CD4-positive, alpha-beta T cell treated with Interferon alpha-2 for 1 hour (primary cell): ENCODE measurements around the gene OSMR.
"Not testable (repeated sequence)": the region's sequence is repeated elsewhere in the genome, so short reads cannot be mapped to it uniquely, and the experiment has no call there.

ENCODE experiments used
- DNase-seq, 2 donors: peaks; one replicate each; pipeline ENCODE4 v3.0.0-alpha.2; 2020 to 2022

OSMR gene

GRCh38 chr5:38831909-38832308 lies 13.9 kb upstream of the OSMR start:
- DNase-seq: peak in 1 of 2 donors; percentile 24

- DNase-seq: no peak
These were observed 13.0 kb upstream of the OSMR start for GRCh38 chr5:38832810-38833209.

GRCh38 chr5:38835887-38836286 lies 9.9 kb upstream of the OSMR start:
- no peak for DNase-seq

- DNase-seq: no peak
These were observed 8.4 kb upstream of the OSMR start for GRCh38 chr5:38837416-38837815.

- no peak for DNase-seq
These were observed 7.9 kb upstream of the OSMR start for GRCh38 chr5:38837932-38838331.

GRCh38 chr5:38843665-38844064 lies 2.1 kb upstream of the OSMR start:
- no peak for DNase-seq

GRCh38 chr5:38846379-38847011 lies 683 bp downstream of the OSMR start:
- no peak for DNase-seq

GRCh38 chr5:38847559-38848347 lies 1.9 kb downstream of the OSMR start:
- no peak for DNase-seq

GRCh38 chr5:38848637-38849036 lies 2.8 kb downstream of the OSMR start:
- no peak for DNase-seq

GRCh38 chr5:38851640-38852039 lies 5.8 kb downstream of the OSMR start:
- not testable (repeated sequence) for DNase-seq

GRCh38 chr5:38853753-38854470 lies 8.1 kb downstream of the OSMR start:
- no peak for DNase-seq

GRCh38 chr5:38854907-38855306 lies 9.1 kb downstream of the OSMR start:
- DNase-seq: no peak

GRCh38 chr5:38856660-38857059 lies 10.8 kb downstream of the OSMR start:
- no peak for DNase-seq

GRCh38 chr5:38858839-38859238 lies 13.0 kb downstream of the OSMR start:
- DNase-seq: no peak

- DNase-seq: not testable (repeated sequence)
These were observed 16.4 kb downstream of the OSMR start for GRCh38 chr5:38861986-38862770.

GRCh38 chr5:38866362-38867031 lies 20.7 kb downstream of the OSMR start:
- no peak for DNase-seq

GRCh38 chr5:38867032-38867398 lies 21.2 kb downstream of the OSMR start:
- DNase-seq: no peak

GRCh38 chr5:38867416-38867815 lies 21.6 kb downstream of the OSMR start:
- DNase-seq: no peak

- no peak for DNase-seq
These were observed 24.8 kb downstream of the OSMR start for GRCh38 chr5:38870595-38870994.

GRCh38 chr5:38871058-38871605 lies 25.3 kb downstream of the OSMR start:
- no peak for DNase-seq

GRCh38 chr5:38871790-38872551 lies 26.2 kb downstream of the OSMR start:
- DNase-seq: no peak
